Trophoblast cell (in vitro differentiated cells and primary cell): ENCODE results near the gene SLA2.

Experiments
- DNase-seq, 2 donors: peaks; one replicate each; pipeline ENCODE4 v3.0.0-alpha.2; 2016
- H2AFZ ChIP-seq: 2 replicates; pipeline ENCODE4 v1.6.1; 2013; ENCODE audit warnings: low read length, moderate library complexity, mild to moderate bottlenecking; ENCODE audit not compliant: insufficient read depth, poor library complexity
- H2AK5ac ChIP-seq: 2 replicates; pipeline ENCODE4 v1.6.1; 2013; ENCODE audit warnings: mild to moderate bottlenecking, low read length
- H2BK120ac ChIP-seq: 2 replicates; pipeline ENCODE4 v1.6.1; 2013; ENCODE audit warnings: low read length, mild to moderate bottlenecking, moderate library complexity; ENCODE audit not compliant: insufficient read depth, poor library complexity
- H2BK12ac ChIP-seq: 2 replicates; pipeline ENCODE4 v1.6.1; 2013; ENCODE audit warnings: mild to moderate bottlenecking, low read length, moderate library complexity
- H2BK5ac ChIP-seq: 2 replicates; pipeline ENCODE4 v1.6.1; 2013; ENCODE audit warnings: low read length, low read depth, moderate library complexity, mild to moderate bottlenecking; ENCODE audit not compliant: poor library complexity
- H3K14ac ChIP-seq: 2 replicates; pipeline ENCODE4 v1.6.1; 2013; ENCODE audit warnings: mild to moderate bottlenecking, low read length
- H3K18ac ChIP-seq: 2 replicates; pipeline ENCODE4 v1.6.1; 2013; ENCODE audit warnings: mild to moderate bottlenecking, low read length
- H3K23ac ChIP-seq: 2 replicates; pipeline ENCODE4 v1.6.1; 2013; ENCODE audit warnings: low read length
- H3K27ac ChIP-seq: 2 replicates; pipeline ENCODE4 v1.5.1; 2013; ENCODE audit warnings: low read depth, mild to moderate bottlenecking, inconsistent platforms, low read length, moderate library complexity
- H3K27me3 ChIP-seq: 2 replicates; pipeline ENCODE4 v1.6.1; 2013; ENCODE audit warnings: inconsistent platforms, mild to moderate bottlenecking, low read length, moderate library complexity; ENCODE audit not compliant: insufficient read depth
- H3K36me3 ChIP-seq, 2 experiments: 1 replicate in 1 of 2; 2 replicates in 1 of 2; pipeline ENCODE4 v1.6.1; 2013; ENCODE audit warnings: low read length in 2 of 2, mild to moderate bottlenecking in 2 of 2, moderate library complexity in 1 of 2; ENCODE audit not compliant: insufficient read depth in 2 of 2, control insufficient read depth in 1 of 2
- H3K4ac ChIP-seq: 2 replicates; pipeline ENCODE4 v1.6.1; 2013; ENCODE audit warnings: low read depth, mild to moderate bottlenecking, low read length, moderate library complexity
- H3K4me1 ChIP-seq, 2 experiments: 1 replicate in 1 of 2; 2 replicates in 1 of 2; pipeline ENCODE4 v1.6.1; 2013; ENCODE audit warnings: low read length in 2 of 2, mild to moderate bottlenecking in 2 of 2, moderate library complexity in 1 of 2; ENCODE audit not compliant: insufficient read depth in 2 of 2, control insufficient read depth in 1 of 2
- H3K4me2 ChIP-seq: 2 replicates; pipeline ENCODE4 v1.6.1; 2013; ENCODE audit warnings: inconsistent platforms, mild to moderate bottlenecking, low read length, moderate library complexity
- H3K4me3 ChIP-seq: 2 replicates; pipeline ENCODE4 v1.5.1; 2013; ENCODE audit warnings: mild to moderate bottlenecking, low read depth, low read length, inconsistent platforms
- H3K79me1 ChIP-seq: one replicate; pipeline ENCODE4 v1.6.1; 2013; ENCODE audit warnings: low read length
- H3K79me2 ChIP-seq: 2 replicates; pipeline ENCODE4 v1.6.1; 2013; ENCODE audit warnings: low read length, mild to moderate bottlenecking; ENCODE audit not compliant: control insufficient read depth, insufficient read depth, poor library complexity
- H3K9ac ChIP-seq: 2 replicates; pipeline ENCODE4 v1.6.1; 2013; ENCODE audit warnings: mild to moderate bottlenecking, low read length
- H3K9me3 ChIP-seq: 2 replicates; pipeline ENCODE4 v1.6.1; 2013; ENCODE audit warnings: low read depth, mild to moderate bottlenecking, control low read depth, inconsistent platforms, low read length; ENCODE audit not compliant: insufficient read depth
- H4K12ac ChIP-seq: 2 replicates; pipeline ENCODE4 v1.6.1; 2013; ENCODE audit warnings: low read depth, mild to moderate bottlenecking, low read length, moderate library complexity
- H4K8ac ChIP-seq: 2 replicates; pipeline ENCODE4 v1.6.1; 2013; ENCODE audit warnings: low read depth, mild to moderate bottlenecking, low read length, moderate library complexity
- H4K91ac ChIP-seq: one replicate; pipeline ENCODE4 v1.6.1; 2013; ENCODE audit warnings: low read depth, mild to moderate bottlenecking, low read length, moderate library complexity
- WGBS: extraction: QIAGEN DNeasy Blood & Tissue Kit; methylation state at CpG from one replicate; pipeline ENCODE4 v1.1.7; 2013; ENCODE audit warnings: missing lambda C conversion rate; ENCODE audit not compliant: insufficient read length, insufficient coverage; ENCODE audit errors: extremely low coverage; 5-methylcytosine and 5-hydroxymethylcytosine counted together

The SLA2 gene

DNA sequence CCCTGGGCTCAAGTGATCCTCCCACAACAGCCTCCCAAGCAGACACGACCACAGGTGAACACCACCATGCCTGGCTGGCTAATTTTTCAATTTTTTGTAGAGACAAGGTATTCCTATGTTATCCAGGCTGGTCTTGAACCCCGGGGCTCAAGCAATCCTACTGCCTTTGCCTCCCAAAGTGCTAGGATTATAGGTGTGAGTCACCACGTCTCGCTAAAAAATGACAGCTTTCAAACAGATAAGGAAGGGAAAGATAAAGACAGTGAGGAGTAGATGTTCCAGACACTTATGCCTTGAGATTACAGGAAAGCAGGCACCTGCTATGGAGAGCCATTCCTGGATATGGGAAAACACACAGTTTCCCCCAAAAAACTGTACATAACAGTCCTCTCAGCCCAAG, 40.9 kb upstream of the SLA2 start:
- H2BK12ac ChIP-seq: no peak overlapping the region
- H2BK120ac ChIP-seq: no peak overlapping the region
- H4K8ac ChIP-seq: no peak overlapping the region
- H3K27me3 ChIP-seq: no peaks in the 10 kb centered on the region
- H3K4ac ChIP-seq: no peak overlapping the region
- no peak overlapping the region for H3K4me2 ChIP-seq
- no CpG with 5 or more reads among the region's 4 CpGs for WGBS
- H3K4me3 ChIP-seq: no peak overlapping the region
- H2AFZ ChIP-seq: no peak overlapping the region
- no peaks in the 10 kb centered on the region for H3K9me3 ChIP-seq
- H3K36me3 ChIP-seq: peaks cover 0 to 2% of the 10 kb centered on the region in 2 experiments
- H4K12ac ChIP-seq: no peak overlapping the region
- H3K4me1 ChIP-seq: no peaks in the 10 kb centered on the region
- no peak overlapping the region for H3K18ac ChIP-seq
- H3K27ac ChIP-seq: no peak overlapping the region
- peak in 1 of 2 donors; percentile 8 for DNase-seq
- H4K91ac ChIP-seq: no peak overlapping the region
- H2AK5ac ChIP-seq: no peak overlapping the region
- no peak overlapping the region for H3K9ac ChIP-seq
- H3K79me1 ChIP-seq: no peaks in the 10 kb centered on the region
- H3K23ac ChIP-seq: no peak overlapping the region
- H3K14ac ChIP-seq: no peak overlapping the region
- no peak overlapping the region for H2BK5ac ChIP-seq
- H3K79me2 ChIP-seq: no peaks in the 10 kb centered on the region

DNA sequence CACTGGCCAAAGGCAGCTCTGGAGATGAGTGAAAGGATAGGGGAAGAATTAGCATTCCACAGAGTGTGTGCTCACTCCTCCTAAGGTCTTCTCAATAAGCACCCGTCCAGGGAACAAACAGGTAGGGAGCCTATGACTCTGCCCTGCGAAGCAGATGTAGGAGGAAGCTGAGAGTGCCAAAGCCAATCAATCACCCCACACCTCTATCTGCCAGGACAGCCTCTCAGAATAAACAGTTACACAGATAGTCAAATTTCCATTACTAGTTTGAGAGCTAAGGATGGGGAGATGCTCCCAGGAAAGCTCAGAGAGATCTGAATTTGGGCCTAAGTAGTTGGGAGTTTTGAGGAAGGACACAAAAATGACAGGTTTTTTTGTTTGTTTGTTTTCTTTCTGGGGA, 40.5 kb upstream of the SLA2 start:
- no peak overlapping the region for H2BK12ac ChIP-seq
- H3K79me1 ChIP-seq: no peaks in the 10 kb centered on the region
- H3K4me2 ChIP-seq: no peak overlapping the region
- H2BK5ac ChIP-seq: no peak overlapping the region
- no CpG with 5 or more reads among the region's 2 CpGs for WGBS
- no peak overlapping the region for H2AK5ac ChIP-seq
- H3K4ac ChIP-seq: no peak overlapping the region
- H3K4me1 ChIP-seq: no peaks in the 10 kb centered on the region
- H3K27ac ChIP-seq: no peak overlapping the region
- H2AFZ ChIP-seq: no peak overlapping the region
- no peaks in the 10 kb centered on the region for H3K27me3 ChIP-seq
- no peak overlapping the region for H4K8ac ChIP-seq
- H2BK120ac ChIP-seq: no peak overlapping the region
- no peak overlapping the region for H4K12ac ChIP-seq
- no peaks in the 10 kb centered on the region for H3K9me3 ChIP-seq
- no peak overlapping the region for H3K23ac ChIP-seq
- no peak overlapping the region for H3K9ac ChIP-seq
- no peak overlapping the region for H3K18ac ChIP-seq
- no peak overlapping the region for H3K4me3 ChIP-seq
- no peaks in the 10 kb centered on the region for H3K79me2 ChIP-seq
- H3K14ac ChIP-seq: no peak overlapping the region
- H3K36me3 ChIP-seq: peaks cover 0 to 2% of the 10 kb centered on the region in 2 experiments
- H4K91ac ChIP-seq: no peak overlapping the region
- DNase-seq: peak in 1 of 2 donors; percentile 6

DNA sequence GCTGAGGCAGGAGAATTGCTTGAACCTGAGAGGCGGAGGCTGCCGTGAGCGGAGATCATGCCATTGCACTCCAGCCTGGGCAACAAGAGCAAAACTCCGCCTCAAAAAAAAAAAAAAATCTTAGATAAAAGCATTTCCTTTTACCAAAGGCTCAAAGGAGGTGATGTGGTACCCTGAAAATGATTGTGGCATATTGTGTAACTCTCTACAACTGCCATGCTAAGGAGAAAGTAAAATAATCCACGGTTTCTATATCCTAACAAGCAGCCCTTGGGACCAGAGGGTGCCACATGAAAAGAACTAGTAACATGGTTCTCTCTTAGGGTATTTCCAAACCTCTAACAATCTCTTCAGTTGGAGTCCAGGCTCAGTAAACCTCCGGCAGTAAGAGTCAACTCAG, 38.8 kb upstream of the SLA2 start:
- Histone ChIP-seq H2BK12ac (no peak overlapping the region), H3K4me1 (no peaks in the 10 kb centered on the region), H3K27ac (no peak overlapping the region), H2BK120ac (no peak overlapping the region), H3K79me1 (no peaks in the 10 kb centered on the region), H3K27me3 (no peaks in the 10 kb centered on the region), H3K4ac (no peak overlapping the region), H3K79me2 (no peaks in the 10 kb centered on the region), H4K8ac (no peak overlapping the region), H2AK5ac (no peak overlapping the region), H2BK5ac (no peak overlapping the region), H3K14ac (no peak overlapping the region), H4K91ac (no peak overlapping the region), H4K12ac (no peak overlapping the region), H3K18ac (no peak overlapping the region), H3K4me2 (no peak overlapping the region), H3K23ac (no peak overlapping the region), H3K9me3 (no peaks in the 10 kb centered on the region), H3K9ac (no peak overlapping the region), H2AFZ (no peak overlapping the region), H3K4me3 (no peak overlapping the region), H3K36me3 (peaks cover 0 to 4% of the 10 kb centered on the region in 2 experiments)
- no peak for DNase-seq
- WGBS: no CpG with 5 or more reads among the region's 6 CpGs

DNA sequence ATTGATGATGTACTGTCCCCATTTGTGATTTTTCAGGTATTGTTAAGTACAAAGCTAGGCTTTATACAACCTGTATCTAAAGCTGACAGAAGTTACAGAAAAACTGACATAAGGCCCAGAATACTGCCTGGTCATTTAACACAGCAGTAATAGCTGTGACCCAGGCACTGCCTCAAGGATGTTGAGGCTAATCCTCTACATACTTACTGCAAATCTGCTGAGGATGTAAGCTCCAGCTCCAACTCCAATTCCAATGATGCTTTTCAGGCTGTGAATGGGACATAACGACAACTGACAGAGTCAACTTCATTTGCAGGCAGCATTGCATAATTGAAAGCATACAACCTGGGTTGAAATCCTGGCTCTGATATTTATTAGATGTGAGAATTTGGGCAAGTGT, 36.3 kb upstream of the SLA2 start:
- H3K14ac ChIP-seq: no peak overlapping the region
- H4K91ac ChIP-seq: no peak overlapping the region
- H3K4me2 ChIP-seq: no peak overlapping the region
- H3K4me1 ChIP-seq: peaks cover 0 to 4% of the 10 kb centered on the region in 2 experiments
- H3K4me3 ChIP-seq: no peak overlapping the region
- H3K79me1 ChIP-seq: no peaks in the 10 kb centered on the region
- H3K9me3 ChIP-seq: no peaks in the 10 kb centered on the region
- H4K8ac ChIP-seq: no peak overlapping the region
- no peak overlapping the region for H2BK12ac ChIP-seq
- no peak overlapping the region for H4K12ac ChIP-seq
- H2BK5ac ChIP-seq: no peak overlapping the region
- H2AK5ac ChIP-seq: no peak overlapping the region
- H3K9ac ChIP-seq: no peak overlapping the region
- no peak overlapping the region for H3K27ac ChIP-seq
- DNase-seq: no peak
- H2AFZ ChIP-seq: no peak overlapping the region
- H3K18ac ChIP-seq: no peak overlapping the region
- H3K4ac ChIP-seq: no peak overlapping the region
- no peaks in the 10 kb centered on the region for H3K79me2 ChIP-seq
- no peaks in the 10 kb centered on the region for H3K27me3 ChIP-seq
- H2BK120ac ChIP-seq: no peak overlapping the region
- no CpG with 5 or more reads among the region's 1 CpG for WGBS
- H3K36me3 ChIP-seq: peaks cover 0 to 4% of the 10 kb centered on the region in 2 experiments
- H3K23ac ChIP-seq: no peak overlapping the region
